GM12878 (cell line): ENCODE measurements around the gene TMEM14C. TPM values are rescaled to one million over a fixed set of nuclear protein-coding genes. Genes with fewer than 3 reads are reported as not detected.

ENCODE experiments used
- BCL11A ChIP-seq: IDR thresholded peaks from 2 replicates; pipeline ENCODE4 v1.6.1; 2011; ENCODE audit warnings: low read depth, low read length
- CHD4 ChIP-seq: fragments of 200-600 bp; sonication (generic); IDR thresholded peaks from 2 replicates; pipeline ENCODE4 v1.6.1; 2016; ENCODE audit warnings: mild to moderate bottlenecking
- CUX1 ChIP-seq: IDR thresholded peaks from 2 replicates; pipeline ENCODE4 v1.6.1; 2012; ENCODE audit warnings: improper control_type of control experiment, low read depth, low read length; ENCODE audit not compliant: insufficient replicate concordance
- FOXK2 ChIP-seq: fragments of 450-650 bp; IDR thresholded peaks from 2 replicates; pipeline ENCODE4 v1.6.1; 2017; ENCODE audit warnings: mild to moderate bottlenecking, moderate library complexity
- FOXM1 ChIP-seq: IDR thresholded peaks from 2 replicates; pipeline ENCODE4 v1.6.1; 2012; ENCODE audit warnings: low read depth, mild to moderate bottlenecking, inconsistent platforms, low read length, moderate library complexity
- IRF3 ChIP-seq: fragments of 450-650 bp; IDR thresholded peaks from 2 replicates; pipeline ENCODE4 v1.6.1; 2014; ENCODE audit warnings: mild to moderate bottlenecking
- MEF2A ChIP-seq: IDR thresholded peaks from 2 replicates; pipeline ENCODE4 v1.6.1; 2011; ENCODE audit warnings: low read depth, mild to moderate bottlenecking, low read length, moderate library complexity; ENCODE audit not compliant: insufficient read depth
- PBX3 ChIP-seq: IDR thresholded peaks from 2 replicates; pipeline ENCODE4 v1.6.1; 2011; ENCODE audit warnings: mild to moderate bottlenecking, low read depth, low read length, moderate library complexity; ENCODE audit not compliant: insufficient replicate concordance
- SMC3 ChIP-seq: IDR thresholded peaks from 2 replicates; pipeline ENCODE4 v1.6.1; 2011; ENCODE audit warnings: low read length, improper control_type of control experiment, borderline replicate concordance
- WRNIP1 ChIP-seq: IDR thresholded peaks from 2 replicates; pipeline ENCODE4 v1.6.1; 2011; ENCODE audit warnings: low read depth, low read length, improper control_type of control experiment, borderline replicate concordance
- YBX1 ChIP-seq: fragments of 450-650 bp; IDR thresholded peaks from 2 replicates; pipeline ENCODE4 v1.6.1; 2016; ENCODE audit warnings: antibody characterized with exemption
- ZBTB11 ChIP-seq: fragments of 450-650 bp; formaldehyde crosslinking; IDR thresholded peaks from 2 replicates; pipeline ENCODE4 v1.5.0; 2022; ENCODE audit warnings: mild to moderate bottlenecking, missing genetic modification characterization
- ZBTB40 ChIP-seq: fragments of 450-650 bp; IDR thresholded peaks from 2 replicates; pipeline ENCODE4 v1.6.1; 2016; ENCODE audit warnings: mild to moderate bottlenecking, moderate library complexity, borderline replicate concordance
- polyA plus RNA-seq, 11 experiments: library from polyadenylated mRNA; depleted of rRNA in 4 of 11; unstranded in 6 of 11; stranded (reverse) in 5 of 11; fragments of >200 nt; fragmentation: Nextera tagmentation in 4 of 11; fragmentation: Illumina TruSeq in 1 of 11; extraction: Ambion mirVana in 4 of 11; extraction: Trizol in 1 of 11; gene quantifications; 1 replicate in 1 of 11; 2 replicates in 10 of 11; pipeline versions ENCODE4 v1.2.1 to v1.2.3, GENCODE V29; 2011 to 2016; ENCODE audit warnings: inconsistent platforms in 2 of 11, missing spikeins in 2 of 11, low read depth in 1 of 11
- total RNA-seq, 4 experiments: library from RNA; depleted of rRNA in 3 of 4; stranded (reverse); fragments of >200 nt in 3 of 4; fragmentation: Illumina TruSeq in 1 of 4; extraction: Trizol in 1 of 4; gene quantifications; 2 replicates each; pipeline versions ENCODE4 v1.2.1 to v1.2.3, GENCODE V29; 2013 to 2021

Gene TMEM14C
- total and polyA plus RNA-seq, 10 of the 15 experiments (the other 5 are each of a cell fraction or from before 2014, with no cell fraction given): 66.0 to 224 (median 134) TPM

GRCh38 chr6:10747251-10747972, 24.5 kb downstream of the TMEM14C start, which contains the start of gene TMEM14B (continued):
- TF ChIP-seq CUX1 (no peak), ZBTB11 (CRISPR knock-in tag) (no peak), YBX1 (no peak), IRF3 (0 out of 2 replicates have a peak, but pooled peaks have one; percentile 14), CHD4 (no peak), FOXK2 (no peak), MEF2A (no peak), WRNIP1 (no peak), SMC3 (no peak), FOXM1 (no peak), ZBTB40 (peak; percentile 79), PBX3 (no peak), BCL11A (no peak)
